RPMI8226 (cell line): ENCODE data around the gene XPR1.
"Not testable (repeated sequence)": the region's sequence is repeated elsewhere in the genome, so short reads cannot be mapped to it uniquely, and the experiment has no call there.

Experiments
- DNase-seq: peaks from one replicate; pipeline ENCODE4 v3.0.0-alpha.2; 2015

Gene XPR1

GRCh38 chr1:180616439-180616838, 15.4 kb upstream of the XPR1 start:
- no peak for DNase-seq

GRCh38 chr1:180617774-180618395, 13.9 kb upstream of the XPR1 start:
- no peak for DNase-seq

- DNase-seq = no peak
These were observed 11.2 kb upstream of the XPR1 start for GRCh38 chr1:180620581-180620980.

GRCh38 chr1:180622658-180623508, 8.9 kb upstream of the XPR1 start:
- no peak for DNase-seq

GRCh38 chr1:180623579-180624347, 8.1 kb upstream of the XPR1 start:
- no peak for DNase-seq

- DNase-seq = no peak
These were observed 5.1 kb upstream of the XPR1 start for GRCh38 chr1:180626711-180627110.

- no peak for DNase-seq
These were observed 4.4 kb upstream of the XPR1 start for GRCh38 chr1:180627411-180627810.

- DNase-seq = no peak
These were observed 3.2 kb upstream of the XPR1 start for GRCh38 chr1:180628646-180629045.

GRCh38 chr1:180630408-180631193, 1.2 kb upstream of the XPR1 start:
- no peak for DNase-seq

- DNase-seq = no peak
These were observed 542 bp upstream of the XPR1 start for GRCh38 chr1:180631194-180631765.

- DNase-seq = peak; percentile 75
These were observed 669 bp downstream of the XPR1 start for GRCh38 chr1:180632326-180633056.

GRCh38 chr1:180633057-180634056, 1.5 kb downstream of the XPR1 start:
- no peak for DNase-seq

- no peak for DNase-seq
These were observed 4.3 kb downstream of the XPR1 start for GRCh38 chr1:180636138-180636537.

- no peak for DNase-seq
These were observed 8.0 kb downstream of the XPR1 start for GRCh38 chr1:180639871-180640270.

GRCh38 chr1:180640531-180640949, 8.7 kb downstream of the XPR1 start:
- no peak for DNase-seq

GRCh38 chr1:180641662-180642061, 9.8 kb downstream of the XPR1 start:
- DNase-seq = no peak

GRCh38 chr1:180642781-180643180, 11.0 kb downstream of the XPR1 start:
- DNase-seq = no peak

- peak; percentile 51 for DNase-seq
These were observed 11.9 kb downstream of the XPR1 start for GRCh38 chr1:180643693-180644092.

GRCh38 chr1:180644526-180645192, 12.8 kb downstream of the XPR1 start:
- DNase-seq = no peak

- DNase-seq = not testable (repeated sequence)
These were observed 13.4 kb downstream of the XPR1 start for GRCh38 chr1:180645261-180645660.
